Endothelial cell of umbilical vein (primary cell): Measurements from ENCODE around the gene CLDN9. TPM values are rescaled to one million over a fixed set of nuclear protein-coding genes. Genes with fewer than 3 reads are reported as not detected.

Source experiments
- BruUV-seq: library from RNA; stranded (reverse); fragments of 400-500 nt; replicated peaks from 2 replicates; lab custom pipeline; 2021; lab: Mats Ljungman, UMichigan
- CTCF ChIA-PET: fragments of 300-600, 350-600 bp; sonication (Branson Sonifier 250); formaldehyde crosslinking; loops from one replicate; lab custom pipeline; 2021; ENCODE audit warnings: antibody characterized with exemption, inconsistent platforms; lab: Charles Lee
- POLR2A ChIA-PET: fragments of 300-600, 350-600 bp; sonication (Branson Sonifier 250); formaldehyde crosslinking; loops from one replicate; lab custom pipeline; 2021; ENCODE audit warnings: antibody characterized with exemption, inconsistent platforms; lab: Charles Lee
- DNase-seq: peaks from one replicate; pipeline ENCODE4 v3.0.0-alpha.2; 2011; ENCODE audit warnings: low read depth, low spot score
- FAIRE-seq: peaks from 2 replicates; lab custom pipeline; 2011; peaks lifted over from hg19 to GRCh38; lab: Jason Lieb, UNC
- H2AFZ ChIP-seq: 2 replicates; pipeline ENCODE4 v1.6.0; 2012; ENCODE audit warnings: low read depth, low read length, control low read depth, inconsistent platforms
- H3K27ac ChIP-seq: 2 replicates; pipeline ENCODE4 v1.5.1; 2011; ENCODE audit warnings: low read depth, mild to moderate bottlenecking, control low read depth, low read length, moderate library complexity; ENCODE audit not compliant: insufficient read depth
- H3K27me3 ChIP-seq, 2 experiments: 2 replicates each; pipeline versions ENCODE4 v1.6.0 to v1.6.1; 2011; ENCODE audit warnings: low read length in 2 of 2, mixed read lengths in 1 of 2; ENCODE audit not compliant: control insufficient read depth in 2 of 2, insufficient read depth in 2 of 2
- H3K36me3 ChIP-seq, 2 experiments: 2 replicates in 1 of 2; 3 replicates in 1 of 2; pipeline ENCODE4 v1.5.1; 2011; ENCODE audit warnings: low read length in 2 of 2, mild to moderate bottlenecking in 1 of 2, moderate library complexity in 1 of 2; ENCODE audit not compliant: control insufficient read depth in 2 of 2, insufficient read depth in 2 of 2; ENCODE audit errors: extremely low read depth in 1 of 2
- H3K4me1 ChIP-seq: 3 replicates; pipeline ENCODE4 v1.5.1; 2011; ENCODE audit warnings: mild to moderate bottlenecking, low read length; ENCODE audit not compliant: control insufficient read depth, insufficient read depth; ENCODE audit errors: extremely low read depth
- H3K4me2 ChIP-seq: 2 replicates; pipeline ENCODE4 v1.6.1; 2011; ENCODE audit warnings: low read length, control low read depth, mixed read lengths; ENCODE audit not compliant: insufficient read depth
- H3K4me3 ChIP-seq, 3 experiments: fragments of 200-600 bp in 1 of 3; sonication (generic), shearing (Covaris generic) in 1 of 3; replicated peaks in 1 of 3; 2 replicates each; pipeline ENCODE4 v1.5.1; 2011 to 2016; ENCODE audit warnings: control low read depth in 3 of 3, low read length in 3 of 3, mild to moderate bottlenecking in 2 of 3, inconsistent platforms in 1 of 3, low read depth in 1 of 3, moderate library complexity in 1 of 3; ENCODE audit not compliant: insufficient read depth in 1 of 3
- H3K79me2 ChIP-seq: 2 replicates; pipeline ENCODE4 v1.6.0; 2012; ENCODE audit warnings: low read length, inconsistent platforms; ENCODE audit not compliant: control insufficient read depth, insufficient read depth
- H3K9ac ChIP-seq: replicated peaks from 2 replicates; pipeline ENCODE3; 2011; ENCODE audit warnings: low read length, control low read depth; ENCODE audit not compliant: insufficient read depth; ENCODE audit errors: extremely low read depth
- H3K9me1 ChIP-seq: replicated peaks from 3 replicates; pipeline ENCODE4 v1.6.0; 2011; ENCODE audit warnings: mild to moderate bottlenecking, low read length; ENCODE audit not compliant: control insufficient read depth, insufficient read depth; ENCODE audit errors: extremely low read depth
- H3K9me3 ChIP-seq: replicated peaks from 2 replicates; pipeline ENCODE4 v1.5.1; 2012; ENCODE audit warnings: low read length, inconsistent platforms; ENCODE audit not compliant: control insufficient read depth, insufficient read depth
- H4K20me1 ChIP-seq: replicated peaks from 2 replicates; pipeline ENCODE3; 2011; ENCODE audit warnings: mild to moderate bottlenecking, low read length; ENCODE audit not compliant: control insufficient read depth, insufficient read depth; ENCODE audit errors: extremely low read depth
- CTCF ChIP-seq, 2 donors: IDR thresholded peaks; 1 replicate in 1 of 2; 2 replicates in 1 of 2; pipeline ENCODE4 v1.5.1; 2011; ENCODE audit warnings: low read length in 2 of 2, mild to moderate bottlenecking in 2 of 2, moderate library complexity in 2 of 2, control low read depth in 1 of 2, inconsistent platforms in 1 of 2, low read depth in 1 of 2; ENCODE audit not compliant: insufficient read depth in 1 of 2; ENCODE audit errors: extremely low read depth in 1 of 2
- EZH2 ChIP-seq: IDR thresholded peaks from 2 replicates; pipeline ENCODE4 v1.6.1; 2012; ENCODE audit warnings: borderline replicate concordance, low read depth, mild to moderate bottlenecking, moderate library complexity, low read length, inconsistent platforms; ENCODE audit not compliant: severe bottlenecking
- FOS ChIP-seq: IDR thresholded peaks from 2 replicates; pipeline ENCODE4 v1.6.1; 2011; ENCODE audit warnings: mild to moderate bottlenecking, low read length, moderate library complexity, borderline replicate concordance; ENCODE audit not compliant: insufficient read depth
- GATA2 ChIP-seq: IDR thresholded peaks from 2 replicates; pipeline ENCODE4 v1.7.0; 2011; ENCODE audit warnings: low read depth, mild to moderate bottlenecking, moderate library complexity, mixed read lengths, low read length; ENCODE audit not compliant: insufficient read length, insufficient read depth
- JUN ChIP-seq: IDR thresholded peaks from 2 replicates; pipeline ENCODE4 v1.6.1; 2011; ENCODE audit warnings: borderline replicate concordance, low read depth; ENCODE audit not compliant: insufficient read length, insufficient read depth
- MYC ChIP-seq: IDR thresholded peaks from one replicate; pipeline ENCODE4 v1.6.1; 2011; ENCODE audit warnings: mild to moderate bottlenecking, low read depth, low read length
- POLR2A ChIP-seq: IDR thresholded peaks from 2 replicates; pipeline ENCODE4 v1.6.1; 2012; ENCODE audit warnings: low read depth, mild to moderate bottlenecking, control low read depth, low read length
- POLR2AphosphoS5 ChIP-seq: IDR thresholded peaks from 2 replicates; pipeline ENCODE4 v1.6.1; 2012; ENCODE audit warnings: low read depth, mild to moderate bottlenecking, control low read depth, low read length, moderate library complexity; ENCODE audit not compliant: insufficient read depth
- dilution Hi-C: fragments of 300-500 bp; cut with MboI; formaldehyde crosslinking; loops from one replicate; pipeline ENCODE4 v1.15.0; 2019; ENCODE audit warnings: low sequenced_read_pairs; ENCODE audit not compliant: extremely low pct_ligation_motif_present
- intact Hi-C: fragments of 100-400 bp; cut with micrococcal nuclease; formaldehyde crosslinking; loops from one replicate; pipeline ENCODE4 v1.10.0; 2022
- polyA plus RNA-seq, 4 experiments: library from polyadenylated mRNA; depleted of rRNA in 3 of 4; stranded (reverse) in 3 of 4; unstranded in 1 of 4; fragments of >200 nt; gene quantifications; 2 replicates each; pipeline versions ENCODE4 v1.2.1 to v1.2.3, GENCODE V29; 2011 to 2012; ENCODE audit warnings: missing spikeins in 1 of 4
- total RNA-seq: library from RNA; stranded (reverse); gene quantifications from 2 replicates; pipeline ENCODE4 v1.2.3, GENCODE V29; 2021
- TF ChIP-seq, protein P1 (sequence below): IDR thresholded peaks from 2 replicates; pipeline ENCODE4 v1.6.1; 2011; ENCODE audit not compliant: insufficient read depth, insufficient read length

CLDN9 gene
- total and polyA plus RNA-seq, 2 donors (not counting 3 experiments of a cell fraction or from before 2014, with no cell fraction given) = 0.06 TPM; not detected in 1

GRCh38 chr16:3007059-3007956 lies 5.4 kb upstream of the CLDN9 start:
- Histone ChIP-seq H3K36me3 (no peaks in the 10 kb centered on the region), H3K9ac (no peak overlapping the region), H3K4me2 (no peak overlapping the region), H2AFZ (peak overlapping the region; percentile 77), H3K9me3 (no peaks in the 10 kb centered on the region), H3K27me3 (peaks cover 7 to 8% of the 10 kb centered on the region in 2 experiments), H3K4me3 (no peak overlapping the region), H3K27ac (no peak overlapping the region), H3K9me1 (no peaks in the 10 kb centered on the region), H3K4me1 (peaks cover 16% of the 10 kb centered on the region), H3K79me2 (no peaks in the 10 kb centered on the region), H4K20me1 (no peaks in the 10 kb centered on the region)
- dilution Hi-C loops = no loop called here
- intact Hi-C loops = no loop called here
- FAIRE-seq (no peak), DNase-seq (no peak)
- ChIA-PET CTCF (interaction anchor here (1.7 to 1.8 kb wide), 3 partner anchors 13 to 25 kb away, joined by 6 to 10 read pairs (median 8); partner anchors contain the start of gene TNFRSF12A), POLR2A (interaction anchor here (1.8 kb wide), 1 partner anchor 13 kb away, joined by 11 read pairs; the partner anchor contains the start of gene TNFRSF12A)
- TF ChIP-seq POLR2AphosphoS5 = no peak
- no peak for TF ChIP-seq JUN
- no peak for TF ChIP-seq GATA2
- no peak for TF ChIP-seq EZH2
- no peak for TF ChIP-seq CTCF (IDR thresholded peaks at IDR 0.05; ENCODE audit: extremely low read depth in 1 of 2, insufficient read depth in 1 of 2, low read depth in 1 of 2, low read length in 2 of 2)
- no peak for TF ChIP-seq POLR2A
- TF ChIP-seq, protein P1, sequence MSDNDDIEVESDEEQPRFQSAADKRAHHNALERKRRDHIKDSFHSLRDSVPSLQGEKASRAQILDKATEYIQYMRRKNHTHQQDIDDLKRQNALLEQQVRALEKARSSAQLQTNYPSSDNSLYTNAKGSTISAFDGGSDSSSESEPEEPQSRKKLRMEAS = no peak
- no peak for TF ChIP-seq FOS
- no peak for TF ChIP-seq MYC
- BruUV-seq = no TSS peak
